SK-N-SH (cell line): ENCODE results near the gene DICER1. TPM values are rescaled to one million over a fixed set of nuclear protein-coding genes. Genes with fewer than 3 reads are reported as not detected.

Experiments used
- CTCF ChIA-PET: fragments of 300-600, 350-600 bp; formaldehyde crosslinking; extraction: SDS; loops from one replicate; lab custom pipeline; 2021; lab: Yijun Ruan, JAX
- POLR2A ChIA-PET: fragments of 350-600 bp; sonication (Branson Sonifier 250); formaldehyde crosslinking; extraction: SDS; loops from one replicate; lab custom pipeline; 2020; ENCODE audit warnings: antibody characterized with exemption, inconsistent platforms; lab: Yijun Ruan, JAX
- DNase-seq: peaks from one replicate; pipeline ENCODE4 v3.0.0; 2012
- H2AFZ ChIP-seq: fragments of 200-600 bp; sonication (generic); 2 replicates; pipeline ENCODE4 v1.8.1; 2016; ENCODE audit warnings: antibody characterized with exemption, mild to moderate bottlenecking, low read depth
- H3F3A ChIP-seq: fragments of 200-600 bp; sonication (generic); replicated peaks from 2 replicates; pipeline ENCODE3; 2016; ENCODE audit warnings: antibody characterized with exemption, mild to moderate bottlenecking; ENCODE audit not compliant: insufficient read depth
- H3K27ac ChIP-seq, 2 experiments: fragments of 200-500 bp in 1 of 2; fragments of 200-600 bp in 1 of 2; sonication (Bioruptor generic) in 1 of 2; sonication (generic), shearing (Covaris generic) in 1 of 2; 2 replicates each; pipeline versions ENCODE4 v1.5.1 to v1.6.1; 2014 to 2016; ENCODE audit warnings: low read depth in 2 of 2, inconsistent platforms in 1 of 2, low read length in 1 of 2, mild to moderate bottlenecking in 1 of 2, mixed read lengths in 1 of 2
- H3K27me3 ChIP-seq: fragments of 200-600 bp; sonication (generic), shearing (Covaris generic); 2 replicates; pipeline ENCODE4 v1.6.1; 2016; ENCODE audit warnings: mixed run types; ENCODE audit not compliant: insufficient read depth
- H3K36me3 ChIP-seq, 2 experiments: fragments of 200-500 bp in 1 of 2; fragments of 200-600 bp in 1 of 2; sonication (Bioruptor generic) in 1 of 2; sonication (generic) in 1 of 2; replicated peaks in 1 of 2; 2 replicates each; pipeline versions ENCODE3 to v1.5.1; 2014 to 2016; ENCODE audit warnings: low read length in 1 of 2, mild to moderate bottlenecking in 1 of 2; ENCODE audit not compliant: insufficient read depth in 2 of 2, control insufficient read depth in 1 of 2
- H3K4me1 ChIP-seq, 2 experiments: fragments of 200-500 bp in 1 of 2; fragments of 200-600 bp in 1 of 2; sonication (Bioruptor generic) in 1 of 2; sonication (generic), shearing (Covaris generic) in 1 of 2; 2 replicates each; pipeline versions ENCODE4 v1.5.1 to v1.6.1; 2014 to 2016; ENCODE audit warnings: low read depth in 1 of 2, low read length in 1 of 2, mixed run types in 1 of 2; ENCODE audit not compliant: insufficient read depth in 2 of 2, control insufficient read depth in 1 of 2
- H3K4me2 ChIP-seq: fragments of 200-600 bp; sonication (generic), shearing (Covaris generic); 2 replicates; pipeline ENCODE4 v1.6.1; 2017; ENCODE audit warnings: mixed run types
- H3K4me3 ChIP-seq, 2 experiments: fragments of 200-500 bp in 1 of 2; fragments of 200-600 bp in 1 of 2; sonication (Bioruptor generic) in 1 of 2; sonication (generic), shearing (Covaris generic) in 1 of 2; 2 replicates each; pipeline versions ENCODE4 v1.5.1 to v1.8.1; 2014 to 2016; ENCODE audit warnings: low read depth in 2 of 2, inconsistent platforms in 1 of 2, low read length in 1 of 2, mild to moderate bottlenecking in 1 of 2, mixed read lengths in 1 of 2, moderate library complexity in 1 of 2
- H3K79me2 ChIP-seq: fragments of 200-600 bp; sonication (generic); 2 replicates; pipeline ENCODE4 v1.8.1; 2017; ENCODE audit warnings: mild to moderate bottlenecking; ENCODE audit not compliant: insufficient read depth
- H3K9ac ChIP-seq: fragments of 200-600 bp; sonication (generic); 2 replicates; pipeline ENCODE4 v1.6.1; 2017; ENCODE audit warnings: mixed run types
- H3K9me2 ChIP-seq: fragments of 200-600 bp; sonication (generic); 2 replicates; pipeline ENCODE4 v1.6.1; 2017; ENCODE audit warnings: mixed run types
- H3K9me3 ChIP-seq: fragments of 200-600 bp; sonication (generic); 2 replicates; pipeline ENCODE4 v1.6.1; 2017; ENCODE audit warnings: mixed run types, mild to moderate bottlenecking, moderate library complexity
- H4K20me1 ChIP-seq: fragments of 200-600 bp; sonication (generic); 2 replicates; pipeline ENCODE4 v1.6.1; 2017; ENCODE audit warnings: mild to moderate bottlenecking, mixed run types; ENCODE audit not compliant: insufficient read depth
- FOXJ3 ChIP-seq: sonication (generic); formaldehyde crosslinking; IDR thresholded peaks from 2 replicates; pipeline ENCODE4 v1.5.1; 2020; ENCODE audit warnings: mild to moderate bottlenecking, missing genetic modification reagents
- GABPA ChIP-seq: IDR thresholded peaks from 2 replicates; pipeline ENCODE4 v1.4.0; 2012; ENCODE audit warnings: low read depth, mild to moderate bottlenecking
- MXI1 ChIP-seq: IDR thresholded peaks from 2 replicates; pipeline ENCODE4 v1.6.1; 2012; ENCODE audit warnings: mild to moderate bottlenecking, low read depth, low read length, improper control_type of control experiment
- NRF1 ChIP-seq: IDR thresholded peaks from 2 replicates; pipeline ENCODE4 v1.6.1; 2012; ENCODE audit warnings: low read depth, mild to moderate bottlenecking, low read length
- POLR2AphosphoS5 ChIP-seq: IDR thresholded peaks from 2 replicates; pipeline ENCODE4 v1.6.1; 2012; ENCODE audit warnings: low read depth, low read length
- RCOR1 ChIP-seq: fragments of 150-350 bp; IDR thresholded peaks from 2 replicates; pipeline ENCODE4 v1.6.1; 2017; ENCODE audit warnings: antibody characterized with exemption, low read length
- RXRA ChIP-seq: IDR thresholded peaks from 2 replicates; pipeline ENCODE4 v1.4.0; 2012; ENCODE audit warnings: low read depth, mild to moderate bottlenecking, borderline replicate concordance
- YY1 ChIP-seq: IDR thresholded peaks from 2 replicates; pipeline ENCODE4 v1.4.0; 2012; ENCODE audit warnings: low read depth, mild to moderate bottlenecking
- WGBS: methylation state at CpG from one replicate; pipeline ENCODE4 v1.1.6; 2017; ENCODE audit warnings: low lambda C conversion rate; 5-methylcytosine and 5-hydroxymethylcytosine counted together
- polyA plus RNA-seq, 3 experiments: library from polyadenylated mRNA; depleted of rRNA; stranded (reverse); fragments of >200 nt; gene quantifications; 2 replicates each; pipeline ENCODE4 v1.2.3, GENCODE V29; 2012
- TF ChIP-seq, protein P1 (sequence below): IDR thresholded peaks from 2 replicates; pipeline ENCODE4 v1.4.0; 2012; ENCODE audit warnings: low read depth, borderline replicate concordance
- TF ChIP-seq, protein P2 (sequence below): IDR thresholded peaks from 2 replicates; pipeline ENCODE4 v1.6.1; 2012; ENCODE audit warnings: mild to moderate bottlenecking, low read depth, low read length, moderate library complexity
- TF ChIP-seq, protein P3 (sequence below): fragments of 150-350 bp; IDR thresholded peaks from 2 replicates; pipeline ENCODE4 v1.6.1; 2017; ENCODE audit warnings: antibody characterized with exemption, low read length, low read depth, borderline replicate concordance
- TF ChIP-seq, protein P4 (sequence below): IDR thresholded peaks from 2 replicates; pipeline ENCODE4 v1.4.0; 2012; ENCODE audit warnings: low read depth

The DICER1 gene
- polyA plus RNA-seq, 1 of the 3 experiments (the other 2 are of a cell fraction) = 4.7 TPM

DNA sequence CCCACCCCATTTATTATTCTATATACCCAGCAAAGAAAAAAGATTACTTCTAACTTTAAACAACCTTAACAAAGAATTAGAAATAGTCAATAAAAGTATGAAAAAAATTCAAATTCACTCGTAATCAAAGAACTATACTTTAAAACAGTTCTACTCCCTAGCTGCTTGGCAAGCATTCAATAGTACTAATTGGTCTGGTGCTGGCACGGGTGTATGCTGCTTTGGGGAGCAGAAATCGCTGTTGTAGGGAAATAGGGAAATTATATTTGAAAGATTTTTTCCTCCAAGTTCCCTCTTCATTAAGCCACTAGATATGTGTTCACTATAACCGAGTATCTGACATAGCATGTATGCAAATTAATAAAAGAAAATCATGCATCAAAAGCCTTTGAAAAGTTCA lies 65.7 kb downstream of the DICER1 start:
- Histone ChIP-seq H3K9ac (no peak overlapping the region), H3K27ac (no peak overlapping the region), H3K9me3 (no peaks in the 10 kb centered on the region), H3F3A (no peaks in the 10 kb centered on the region), H3K4me1 (peaks cover 10 to 15% of the 10 kb centered on the region in 2 experiments; a peak in 3 of 4 replicates), H3K4me2 (no peak overlapping the region), H4K20me1 (no peaks in the 10 kb centered on the region), H3K27me3 (no peaks in the 10 kb centered on the region), H3K9me2 (no peaks in the 10 kb centered on the region), H3K36me3 (peaks cover 59 to 82% of the 10 kb centered on the region in 2 experiments), H3K79me2 (peaks cover 9% of the 10 kb centered on the region; the same call in 1 of the 2 replicates), H3K4me3 (no peak overlapping the region), H2AFZ (no peak overlapping the region)
- no peak for DNase-seq
- ChIA-PET CTCF (no interaction called here), POLR2A (no interaction called here)
- 89% methylated on average over 4 of the region's 4 CpGs for WGBS
- TF ChIP-seq MXI1 (no peak), RXRA (no peak), YY1 (no peak), POLR2AphosphoS5 (no peak), RCOR1 (no peak), NRF1 (no peak), GABPA (no peak), FOXJ3 (no peak)
- TF ChIP-seq, protein P1, sequence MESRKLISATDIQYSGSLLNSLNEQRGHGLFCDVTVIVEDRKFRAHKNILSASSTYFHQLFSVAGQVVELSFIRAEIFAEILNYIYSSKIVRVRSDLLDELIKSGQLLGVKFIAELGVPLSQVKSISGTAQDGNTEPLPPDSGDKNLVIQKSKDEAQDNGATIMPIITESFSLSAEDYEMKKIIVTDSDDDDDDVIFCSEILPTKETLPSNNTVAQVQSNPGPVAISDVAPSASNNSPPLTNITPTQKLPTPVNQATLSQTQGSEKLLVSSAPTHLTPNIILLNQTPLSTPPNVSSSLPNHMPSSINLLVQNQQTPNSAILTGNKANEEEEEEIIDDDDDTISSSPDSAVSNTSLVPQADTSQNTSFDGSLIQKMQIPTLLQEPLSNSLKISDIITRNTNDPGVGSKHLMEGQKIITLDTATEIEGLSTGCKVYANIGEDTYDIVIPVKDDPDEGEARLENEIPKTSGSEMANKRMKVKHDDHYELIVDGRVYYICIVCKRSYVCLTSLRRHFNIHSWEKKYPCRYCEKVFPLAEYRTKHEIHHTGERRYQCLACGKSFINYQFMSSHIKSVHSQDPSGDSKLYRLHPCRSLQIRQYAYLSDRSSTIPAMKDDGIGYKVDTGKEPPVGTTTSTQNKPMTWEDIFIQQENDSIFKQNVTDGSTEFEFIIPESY = no peak
- TF ChIP-seq, protein P2, sequence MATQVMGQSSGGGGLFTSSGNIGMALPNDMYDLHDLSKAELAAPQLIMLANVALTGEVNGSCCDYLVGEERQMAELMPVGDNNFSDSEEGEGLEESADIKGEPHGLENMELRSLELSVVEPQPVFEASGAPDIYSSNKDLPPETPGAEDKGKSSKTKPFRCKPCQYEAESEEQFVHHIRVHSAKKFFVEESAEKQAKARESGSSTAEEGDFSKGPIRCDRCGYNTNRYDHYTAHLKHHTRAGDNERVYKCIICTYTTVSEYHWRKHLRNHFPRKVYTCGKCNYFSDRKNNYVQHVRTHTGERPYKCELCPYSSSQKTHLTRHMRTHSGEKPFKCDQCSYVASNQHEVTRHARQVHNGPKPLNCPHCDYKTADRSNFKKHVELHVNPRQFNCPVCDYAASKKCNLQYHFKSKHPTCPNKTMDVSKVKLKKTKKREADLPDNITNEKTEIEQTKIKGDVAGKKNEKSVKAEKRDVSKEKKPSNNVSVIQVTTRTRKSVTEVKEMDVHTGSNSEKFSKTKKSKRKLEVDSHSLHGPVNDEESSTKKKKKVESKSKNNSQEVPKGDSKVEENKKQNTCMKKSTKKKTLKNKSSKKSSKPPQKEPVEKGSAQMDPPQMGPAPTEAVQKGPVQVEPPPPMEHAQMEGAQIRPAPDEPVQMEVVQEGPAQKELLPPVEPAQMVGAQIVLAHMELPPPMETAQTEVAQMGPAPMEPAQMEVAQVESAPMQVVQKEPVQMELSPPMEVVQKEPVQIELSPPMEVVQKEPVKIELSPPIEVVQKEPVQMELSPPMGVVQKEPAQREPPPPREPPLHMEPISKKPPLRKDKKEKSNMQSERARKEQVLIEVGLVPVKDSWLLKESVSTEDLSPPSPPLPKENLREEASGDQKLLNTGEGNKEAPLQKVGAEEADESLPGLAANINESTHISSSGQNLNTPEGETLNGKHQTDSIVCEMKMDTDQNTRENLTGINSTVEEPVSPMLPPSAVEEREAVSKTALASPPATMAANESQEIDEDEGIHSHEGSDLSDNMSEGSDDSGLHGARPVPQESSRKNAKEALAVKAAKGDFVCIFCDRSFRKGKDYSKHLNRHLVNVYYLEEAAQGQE = no peak
- TF ChIP-seq, protein P3, sequence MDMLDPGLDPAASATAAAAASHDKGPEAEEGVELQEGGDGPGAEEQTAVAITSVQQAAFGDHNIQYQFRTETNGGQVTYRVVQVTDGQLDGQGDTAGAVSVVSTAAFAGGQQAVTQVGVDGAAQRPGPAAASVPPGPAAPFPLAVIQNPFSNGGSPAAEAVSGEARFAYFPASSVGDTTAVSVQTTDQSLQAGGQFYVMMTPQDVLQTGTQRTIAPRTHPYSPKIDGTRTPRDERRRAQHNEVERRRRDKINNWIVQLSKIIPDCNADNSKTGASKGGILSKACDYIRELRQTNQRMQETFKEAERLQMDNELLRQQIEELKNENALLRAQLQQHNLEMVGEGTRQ = no peak
- TF ChIP-seq, protein P4, sequence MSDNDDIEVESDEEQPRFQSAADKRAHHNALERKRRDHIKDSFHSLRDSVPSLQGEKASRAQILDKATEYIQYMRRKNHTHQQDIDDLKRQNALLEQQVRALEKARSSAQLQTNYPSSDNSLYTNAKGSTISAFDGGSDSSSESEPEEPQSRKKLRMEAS = no peak
